Left colon (tissue), 2 donors: ENCODE results near the gene CSNK1G3. TPM values are rescaled to one million over a fixed set of nuclear protein-coding genes. Genes with fewer than 3 reads are reported as not detected.
"Not testable (repeated sequence)": the region's sequence is repeated elsewhere in the genome, so short reads cannot be mapped to it uniquely, and the experiment has no call there.

ENCODE experiments used
- ATAC-seq: fragments of 200-7000 bp; cut with Tn5 transposase; one replicate; pipeline ENCODE4 v1.9.1; 2020; ENCODE audit warnings: mild to moderate bottlenecking, moderate library complexity
- DNase-seq, 2 donors: peaks; one replicate each; pipeline ENCODE4 v3.0.0-alpha.2; 2020
- intact Hi-C, 2 donors: fragments of 100-400 bp; cut with DNase I in 1 of 2; cut with micrococcal nuclease in 1 of 2; formaldehyde crosslinking; loops; one replicate each; pipeline versions ENCODE4 v1.11.2 to v1.14.0; 2022; cut with DNase I, micrococcal nuclease
- total RNA-seq, 2 donors: library from RNA; stranded (reverse); fragmentation: NEBNext Ultra II Directional; extraction: Animal tissue kit (Norgen Biotek cat#: 25700); gene quantifications; one replicate each; pipeline ENCODE4 v1.2.1, GENCODE V29; 2021
- donor health status: DM: no; HTN: no; CAD: no.
- donor health status: DM: yes; HTN: yes; CAD: no.

The CSNK1G3 gene
- total RNA-seq, 2 donors from 2014 or later = 51.9 to 70.1 TPM

DNA sequence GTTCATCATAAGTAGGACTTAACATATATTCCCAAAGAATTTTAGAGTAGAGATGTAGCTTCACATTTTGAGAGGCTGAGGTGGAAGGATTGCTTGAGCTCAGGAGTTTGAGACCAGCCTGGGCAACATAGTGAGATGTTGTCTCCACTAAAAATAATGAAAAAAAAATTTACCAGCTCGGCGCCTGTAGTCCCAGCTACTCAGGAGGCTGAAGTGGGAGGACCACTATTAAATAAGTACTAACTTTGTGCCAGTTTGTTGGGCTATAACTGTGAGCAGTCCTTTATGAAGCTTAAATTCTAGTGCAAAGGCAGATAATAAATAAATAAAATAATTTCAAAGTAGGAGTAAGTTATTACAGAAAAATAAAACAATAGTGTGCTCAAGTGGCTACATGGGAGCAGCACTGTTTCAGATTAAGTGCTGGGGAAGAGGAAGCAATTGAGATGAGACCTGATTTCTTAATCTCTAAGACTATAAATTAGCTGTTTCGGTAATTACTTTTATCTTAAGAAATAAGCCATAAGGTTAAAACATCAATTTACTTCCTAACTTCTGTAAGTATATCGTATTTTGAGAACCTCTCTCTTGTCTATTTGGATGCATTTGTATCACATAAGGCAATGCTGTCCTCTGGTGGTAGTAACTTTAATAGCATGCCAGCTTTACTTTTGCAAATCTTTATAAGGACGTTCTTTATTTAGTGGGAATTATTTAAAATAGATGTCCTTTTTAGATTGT, 98.9 kb downstream of the CSNK1G3 start:
- DNase-seq = no peak
- intact Hi-C loops = loop anchor here in 1 of 2 donors (10.0 kb wide), 1 partner anchor 1096 kb away; no protein-coding TSS in a partner anchor
- peak; percentile 75 for ATAC-seq

DNA sequence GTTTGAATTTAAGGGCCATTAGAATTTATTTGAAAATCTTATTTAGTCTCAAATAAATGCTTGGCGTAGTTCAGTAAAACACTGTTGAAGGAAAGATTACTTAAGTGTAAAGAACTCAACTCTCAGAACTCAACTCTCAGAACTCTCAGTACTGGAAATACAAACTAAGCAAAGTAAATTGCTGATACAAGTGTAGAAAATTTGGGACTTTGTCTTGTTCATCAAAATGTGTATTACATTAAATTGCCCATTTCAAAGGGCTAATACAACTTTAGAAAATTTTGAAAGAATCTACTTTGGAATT, 99.4 kb downstream of the CSNK1G3 start:
- intact Hi-C loops = loop anchor here in 1 of 2 donors (10.0 kb wide), 1 partner anchor 1097 kb away; no protein-coding TSS in a partner anchor
- DNase-seq (no peak), ATAC-seq (no peak)

DNA sequence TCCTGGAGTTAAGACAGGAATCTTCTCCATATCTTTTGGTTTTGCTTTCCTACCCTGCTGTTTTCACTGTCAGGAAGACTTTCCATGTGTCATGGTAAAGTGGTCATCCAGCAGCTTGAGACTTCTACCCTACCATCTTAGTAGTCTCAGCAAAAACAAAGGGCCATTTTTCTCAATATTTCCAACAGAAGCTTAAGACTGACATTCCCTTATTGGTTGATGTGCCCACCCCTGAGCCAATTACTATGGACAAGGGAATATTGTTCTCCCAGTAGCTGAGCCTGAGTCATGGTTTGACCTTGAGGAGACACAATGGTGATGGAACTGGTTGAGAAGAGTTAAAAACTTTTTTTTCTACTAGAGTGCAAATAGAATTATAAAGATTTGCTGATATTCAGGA, 105.6 kb downstream of the CSNK1G3 start:
- no peak for DNase-seq
- intact Hi-C loops = loop anchor here in 1 of 2 donors (10.0 kb wide), 1 partner anchor 1103 kb away; no protein-coding TSS in a partner anchor
- ATAC-seq = no peak

DNA sequence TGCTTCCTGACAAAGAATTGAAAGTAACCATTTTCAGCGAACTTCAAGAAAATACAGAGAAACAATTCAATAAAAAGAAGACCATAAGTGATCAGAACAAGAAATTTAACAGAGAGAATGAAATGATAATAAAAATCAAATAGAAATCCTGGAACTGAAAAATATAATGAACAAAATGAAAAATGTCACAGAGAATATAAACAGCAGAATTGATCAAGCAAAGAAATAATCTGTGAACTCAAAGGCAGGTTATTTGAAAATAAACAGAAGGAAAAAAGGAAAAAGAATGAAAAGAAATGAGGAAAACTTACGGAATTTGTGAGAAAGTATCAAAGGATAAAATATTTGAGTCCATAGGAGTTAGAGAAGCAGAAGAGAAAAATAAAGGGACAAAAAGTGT, 114.1 kb downstream of the CSNK1G3 start:
- ATAC-seq (no peak), DNase-seq (no peak)
- intact Hi-C loops = no loop called here

DNA sequence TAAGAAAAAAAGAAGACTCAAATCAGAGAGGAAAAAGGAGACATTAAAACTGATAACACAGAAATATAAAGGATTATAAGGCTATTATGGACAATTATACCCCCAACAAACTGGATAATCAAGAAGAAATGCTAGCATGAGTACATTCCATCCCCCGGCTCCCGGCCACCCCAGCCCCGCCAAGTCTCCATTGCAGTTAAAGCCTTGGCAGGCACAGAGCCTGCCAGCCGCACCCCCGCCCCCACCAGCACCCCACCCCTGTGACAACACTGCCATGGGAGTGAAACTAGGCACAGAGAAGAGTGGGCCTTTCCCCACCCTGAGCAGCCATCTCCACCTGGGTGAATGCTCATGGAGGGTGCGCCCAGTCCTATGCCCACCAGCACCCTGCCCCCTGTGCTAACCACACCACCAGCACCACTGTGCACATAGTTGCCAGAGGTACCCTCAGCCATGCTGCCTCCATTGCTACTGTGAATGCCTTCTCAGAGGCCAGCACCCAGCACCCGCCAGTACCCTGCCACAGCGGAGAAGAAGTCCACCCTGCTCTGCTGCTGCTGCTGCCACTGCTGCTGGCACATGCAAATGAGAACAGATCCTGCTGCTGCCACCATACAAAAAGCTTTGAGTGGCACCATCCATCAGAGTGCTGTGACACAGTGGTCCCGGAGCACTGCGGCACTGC, 117.0 kb downstream of the CSNK1G3 start:
- intact Hi-C loops = no loop called here
- ATAC-seq (no peak), DNase-seq (no peak)

DNA sequence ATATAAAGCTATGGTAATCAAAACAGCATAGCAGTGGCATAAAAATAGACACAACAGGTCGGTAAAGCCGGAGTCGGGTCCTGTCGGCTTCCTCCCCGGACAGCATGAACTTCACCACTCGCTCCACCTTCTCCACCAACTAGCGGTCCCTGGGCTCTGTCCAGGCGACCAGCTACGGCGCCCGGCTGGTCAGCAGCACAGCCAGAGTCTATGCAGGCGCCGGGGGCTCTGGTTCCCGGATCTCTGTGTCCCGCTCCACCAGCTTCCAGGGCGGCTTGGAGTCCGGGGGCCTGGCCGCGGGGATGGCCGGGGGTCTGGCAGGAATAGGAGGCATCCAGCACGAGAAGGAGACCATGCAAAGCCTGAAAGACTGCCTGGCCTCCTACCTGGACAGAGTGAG, 124.0 kb downstream of the CSNK1G3 start:
- intact Hi-C loops = no loop called here
- no peak for DNase-seq
- no peak for ATAC-seq

DNA sequence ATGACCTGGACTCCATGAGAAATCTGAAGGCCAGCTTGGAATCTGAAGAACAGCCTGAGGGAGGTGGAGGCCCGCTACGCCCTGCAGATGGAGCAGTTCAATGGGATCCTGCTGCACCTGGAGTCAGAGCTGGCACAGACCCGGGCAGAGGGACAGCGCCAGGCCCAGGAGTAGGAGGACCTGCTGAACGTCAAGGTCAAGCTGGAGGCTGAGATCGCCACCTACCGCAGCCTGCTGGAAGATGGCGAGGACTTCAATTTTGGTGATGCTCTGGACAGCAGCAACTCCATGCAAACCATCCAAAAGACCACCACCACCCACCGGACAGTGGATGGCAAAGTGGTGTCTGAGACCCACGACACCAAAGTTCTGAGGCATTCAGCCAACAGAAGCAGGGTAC, 125.1 kb downstream of the CSNK1G3 start:
- ATAC-seq, intact Hi-C loops, DNase-seq: not testable (repeated sequence)

DNA sequence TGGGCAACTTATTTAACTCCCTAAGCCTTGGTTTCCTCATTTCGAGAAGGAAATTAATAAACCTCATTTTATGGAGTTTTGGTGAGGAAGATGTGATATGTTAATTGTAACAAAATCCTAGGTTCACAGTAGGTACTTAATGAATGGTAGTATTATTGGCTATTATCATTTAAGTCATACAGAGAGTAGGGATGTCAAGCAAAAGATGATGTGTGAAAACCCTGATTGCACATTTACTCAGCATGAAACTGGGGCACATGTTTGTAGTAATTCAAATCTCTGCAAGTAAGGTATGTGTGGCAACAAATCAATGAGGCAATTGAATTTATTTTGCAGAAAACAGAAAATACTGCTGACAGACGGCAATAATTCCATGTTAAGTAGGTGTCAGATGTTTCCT, 127.3 kb downstream of the CSNK1G3 start:
- DNase-seq (no peak), ATAC-seq (no peak)
- intact Hi-C loops = no loop called here

DNA sequence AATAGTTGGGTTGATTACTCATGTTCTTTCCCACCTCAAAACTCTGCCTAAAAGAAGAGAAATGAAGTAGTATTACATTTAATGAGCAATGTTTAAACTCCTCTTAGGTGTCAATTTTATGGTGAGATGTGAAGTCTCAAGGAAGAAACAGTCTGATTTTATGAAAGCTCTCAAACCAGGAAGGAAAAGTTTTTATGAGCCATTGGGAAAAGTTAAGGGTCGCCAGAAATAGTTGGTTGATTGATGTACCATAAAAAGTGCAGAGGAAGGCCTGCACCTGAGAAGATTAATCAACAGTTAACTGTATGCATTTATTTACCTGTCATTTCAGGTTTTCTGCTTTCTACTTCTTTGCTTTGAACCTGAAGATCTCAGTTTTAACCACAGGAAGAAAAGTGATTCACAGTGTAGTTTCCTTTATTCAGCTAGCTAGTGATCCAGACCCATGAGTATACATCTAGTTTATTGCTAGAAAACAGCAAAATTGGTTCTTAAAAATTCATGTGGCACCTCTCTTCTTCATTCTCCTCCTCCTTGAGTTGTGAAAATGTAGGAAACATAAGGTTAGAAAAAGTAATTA, 133.1 kb downstream of the CSNK1G3 start:
- ATAC-seq (peak; percentile 86), DNase-seq (no peak)
- intact Hi-C loops = no loop called here

DNA sequence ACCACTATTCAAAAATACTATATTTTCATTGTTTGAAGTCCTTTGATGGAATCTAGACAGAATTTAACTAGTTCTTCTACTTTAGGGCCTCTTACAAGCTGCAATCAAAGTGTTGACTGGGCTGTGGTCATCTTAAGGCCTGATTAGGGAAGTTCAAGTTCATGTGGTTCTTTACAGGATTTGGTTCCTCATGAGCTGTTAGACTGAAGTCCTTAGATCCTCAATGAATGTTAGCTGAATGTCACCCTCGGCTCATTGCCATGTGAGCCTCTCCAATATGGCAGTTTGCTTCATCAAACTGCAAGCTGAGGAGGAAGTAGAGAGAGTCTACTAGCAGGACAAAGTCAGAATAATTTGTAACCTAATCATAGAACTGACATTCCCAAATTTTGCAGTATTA, 135.1 kb downstream of the CSNK1G3 start:
- no peak for DNase-seq
- ATAC-seq = no peak
- intact Hi-C loops = no loop called here

DNA sequence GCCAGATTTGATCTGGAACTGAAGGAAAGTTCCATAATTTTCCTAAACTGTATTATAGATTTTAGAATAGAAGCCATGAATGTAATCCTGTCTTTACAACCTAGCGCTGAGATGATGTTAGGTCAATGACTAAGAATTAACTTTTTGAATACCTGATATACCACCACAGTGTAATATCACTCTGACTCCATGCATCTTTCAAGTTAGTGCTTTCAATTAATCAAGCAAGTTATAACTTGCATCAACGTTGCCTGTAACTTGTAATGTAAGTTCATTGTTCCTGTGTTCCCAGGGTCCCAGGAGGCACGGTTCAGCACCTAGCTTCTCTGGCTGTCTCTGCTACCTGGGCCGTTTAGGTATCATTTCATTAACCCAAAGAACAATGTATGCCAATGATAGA, 139.3 kb downstream of the CSNK1G3 start:
- intact Hi-C loops = no loop called here
- no peak for ATAC-seq

DNA sequence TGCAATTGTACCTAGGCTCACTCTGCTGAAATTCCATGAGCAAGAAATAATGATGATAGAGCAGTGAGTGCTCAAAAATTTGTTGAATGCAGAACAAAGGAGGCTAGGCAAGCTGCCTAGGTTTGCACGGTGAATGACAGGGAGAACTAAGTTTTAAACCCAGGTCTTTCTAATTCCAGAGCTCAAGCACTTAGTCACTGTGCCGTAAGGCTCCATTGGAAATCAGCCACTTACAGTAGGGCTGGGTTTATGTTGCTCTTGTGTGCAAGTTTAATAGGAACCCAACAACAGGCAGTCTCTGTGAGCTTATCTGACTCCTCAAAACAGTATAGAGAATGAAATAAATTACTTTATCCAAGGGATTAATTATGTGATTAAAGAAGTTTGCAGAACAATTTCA, 147.0 kb downstream of the CSNK1G3 start:
- no peak for DNase-seq
- ATAC-seq = no peak
- intact Hi-C loops = no loop called here

More for the DNA sequence above, 139.3 kb downstream of the CSNK1G3 start:
- no peak for DNase-seq

DNA sequence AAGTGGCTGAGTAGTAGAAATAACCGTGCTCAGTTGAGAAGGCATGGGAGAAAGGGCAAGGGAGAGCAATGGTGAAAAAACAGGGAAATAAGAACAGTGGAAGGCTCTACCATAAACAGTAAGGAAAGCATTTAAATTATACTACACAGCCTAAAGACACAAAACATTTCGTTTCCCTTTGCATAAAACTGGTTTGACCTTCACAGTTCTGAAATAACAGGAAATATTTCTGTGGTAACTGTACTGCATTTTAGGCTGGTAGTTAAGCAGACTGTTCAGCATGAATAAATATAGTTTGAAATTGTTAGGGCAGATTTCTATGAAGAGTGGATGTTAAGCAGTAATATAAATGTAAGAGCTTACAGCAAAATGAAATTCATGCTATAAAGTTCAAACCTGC, 147.5 kb downstream of the CSNK1G3 start:
- ATAC-seq = no peak
- intact Hi-C loops = no loop called here
- no peak for DNase-seq

DNA sequence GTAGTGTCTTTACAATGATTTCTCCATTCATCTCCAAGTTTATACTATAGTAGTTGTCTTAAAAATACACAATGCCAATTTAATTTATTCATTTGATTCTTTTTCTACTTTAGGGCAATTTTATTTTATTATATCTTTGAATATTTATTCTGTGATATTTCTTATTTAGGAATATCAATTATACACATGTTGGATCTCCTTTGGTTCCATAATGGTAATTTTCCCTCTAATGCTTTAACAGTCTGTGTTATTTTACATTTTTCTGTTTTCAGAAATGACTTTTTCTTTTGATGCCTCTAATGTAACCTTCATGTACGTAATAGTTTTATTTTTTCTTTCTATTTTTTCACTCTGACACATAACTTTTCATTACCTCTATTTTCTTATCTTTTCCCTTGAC, 153.0 kb downstream of the CSNK1G3 start:
- DNase-seq = no peak
- intact Hi-C loops = no loop called here
- ATAC-seq = no peak

DNA sequence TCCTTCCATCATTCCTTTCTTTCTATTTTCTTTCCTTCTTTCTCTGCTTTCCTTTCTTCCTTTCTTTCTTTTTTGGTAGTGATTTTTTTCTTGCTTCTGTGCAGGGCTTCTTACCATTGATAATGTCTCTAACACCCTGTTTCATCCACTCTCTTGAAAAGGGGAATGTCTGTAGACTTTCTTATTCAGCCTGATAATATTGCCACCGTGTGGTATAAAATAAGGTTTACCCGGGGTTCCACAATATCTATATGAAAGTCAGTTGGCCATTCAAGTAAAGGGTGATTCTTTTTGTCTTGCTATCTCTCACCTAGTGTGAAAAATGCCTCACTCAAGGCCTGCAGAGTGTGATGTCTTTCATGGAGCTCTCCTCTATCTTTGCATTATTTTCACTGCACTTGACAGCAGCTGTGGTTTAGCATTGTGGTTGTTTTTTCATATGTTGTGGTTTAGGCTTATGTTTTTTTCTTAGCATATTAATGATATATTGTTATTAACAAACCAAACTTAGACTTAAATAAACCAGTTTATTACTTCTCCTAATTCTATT, 153.9 kb downstream of the CSNK1G3 start:
- ATAC-seq (no peak), DNase-seq (no peak)
- intact Hi-C loops = no loop called here

Other genes with a start within 250 kb of the CSNK1G3 start
- gene CEP120, start 88.8 kb upstream of the CSNK1G3 start, total RNA-seq = 1 to 10 TPM; 8.8 to 9.2 TPM